ENCODE results near the gene KRTAP10-3. TPM values are rescaled to one million over a fixed set of nuclear protein-coding genes. Genes with fewer than 3 reads are reported as not detected.
A peak's percentile ranks its signal among the peaks of the same experiment; 100 is the strongest.

Gene KRTAP10-3
- total RNA-seq, 1 donor from 2014 or later, result not detected

DNA sequence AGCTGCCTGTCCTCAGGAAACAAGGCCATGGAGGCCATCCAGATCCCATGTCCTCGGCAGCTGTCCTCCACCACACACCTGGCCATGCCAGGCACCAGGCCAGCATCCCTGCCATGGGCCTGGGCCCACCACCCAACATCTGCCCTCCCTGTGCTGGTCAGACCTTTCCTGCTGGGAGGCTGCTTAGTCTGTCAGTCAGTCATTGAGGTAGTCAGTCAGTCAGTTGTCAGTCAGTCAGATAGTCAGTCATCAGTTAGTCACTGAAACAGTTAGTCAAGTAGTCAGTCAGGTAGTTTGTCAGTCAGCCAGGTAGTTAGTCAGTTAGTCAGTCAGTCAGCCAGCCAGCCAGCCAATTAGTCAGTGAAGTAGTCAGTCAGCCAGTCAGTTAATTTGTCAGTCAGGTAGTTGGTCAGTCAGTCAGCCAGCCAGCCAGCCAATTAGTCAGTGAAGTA, 35.8 kb downstream of the KRTAP10-3 start:
- peak; percentile 6 for DNase-seq (ENCODE audit: low spot score)
- intact Hi-C loops (cut with DNase I), result no loop called here

DNA sequence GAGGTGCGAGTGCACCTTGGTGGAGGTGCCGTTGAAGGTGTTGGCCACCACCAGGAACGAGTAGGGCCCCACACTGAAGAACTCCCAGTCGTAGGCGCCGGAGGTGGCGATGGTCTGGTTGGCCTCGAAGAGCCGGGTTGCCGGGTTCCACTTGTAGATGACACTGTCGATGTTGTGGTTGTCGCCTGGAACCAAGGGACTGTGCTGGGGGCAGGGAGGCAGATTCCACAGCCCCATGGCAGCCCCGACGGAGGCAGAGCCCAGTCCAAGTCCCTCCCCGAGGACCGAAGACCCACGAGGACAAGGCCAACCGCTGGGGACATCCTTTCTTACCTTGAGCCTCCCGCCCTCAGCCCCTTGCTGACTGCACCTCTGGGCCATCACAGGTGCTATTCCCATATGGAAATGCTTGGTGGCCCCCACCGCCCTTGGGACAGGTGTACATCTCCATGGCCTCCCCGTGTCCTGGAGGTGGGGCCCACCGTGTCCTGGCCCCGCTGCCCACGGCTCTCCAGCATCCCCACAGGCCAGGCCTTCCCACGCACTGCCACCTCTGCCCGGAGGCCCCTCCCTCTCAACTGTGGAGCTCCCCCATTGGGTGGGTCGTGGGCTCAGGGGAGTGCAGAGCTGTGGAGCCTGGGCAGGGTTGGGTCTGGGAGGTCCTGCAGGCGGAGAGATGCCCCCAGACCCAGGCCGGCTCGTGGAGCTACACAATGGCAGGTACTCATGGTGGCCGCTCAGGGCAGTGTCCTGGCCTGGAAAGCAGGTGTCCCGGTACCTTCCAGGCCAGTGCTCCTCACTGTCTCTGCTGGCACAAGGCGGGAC, 36.5 kb downstream of the KRTAP10-3 start:
- peak; percentile 53 for DNase-seq (ENCODE audit: low spot score)
- intact Hi-C loops (cut with DNase I), result no loop called here

DNA sequence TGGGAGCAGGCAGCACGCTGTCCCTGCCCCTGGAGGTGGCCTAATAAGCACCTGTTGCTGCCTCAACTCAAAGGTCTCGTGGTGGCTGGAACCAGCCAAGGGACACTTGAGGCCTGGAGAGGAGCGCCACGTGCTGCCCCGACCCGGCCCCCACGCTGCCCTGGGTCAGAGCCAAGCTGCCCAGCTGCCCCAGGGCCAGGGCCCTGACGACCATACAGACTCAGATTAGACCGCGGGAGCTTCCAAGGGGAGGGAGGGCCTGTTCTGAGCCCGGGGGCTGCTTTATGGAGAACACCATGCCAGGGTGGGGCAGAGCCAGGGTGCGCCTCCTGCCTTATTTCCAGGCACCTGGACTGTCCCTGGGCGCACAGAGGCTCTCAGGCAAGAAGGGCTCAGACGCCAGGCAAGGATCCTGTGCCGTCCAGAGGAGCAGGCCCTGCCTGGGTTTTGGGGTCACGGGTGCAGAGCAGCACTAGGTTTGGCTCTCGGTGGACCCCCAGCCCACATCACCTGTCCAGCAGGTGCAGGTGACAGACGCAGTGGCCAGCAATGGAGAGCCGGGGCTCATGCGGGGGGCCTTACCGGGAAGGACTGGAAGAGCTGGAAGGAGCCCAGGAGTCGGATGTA, 37.2 kb downstream of the KRTAP10-3 start:
- intact Hi-C loops (cut with DNase I), result no loop called here
- DNase-seq (ENCODE audit: low spot score), result peak; percentile 70

DNA sequence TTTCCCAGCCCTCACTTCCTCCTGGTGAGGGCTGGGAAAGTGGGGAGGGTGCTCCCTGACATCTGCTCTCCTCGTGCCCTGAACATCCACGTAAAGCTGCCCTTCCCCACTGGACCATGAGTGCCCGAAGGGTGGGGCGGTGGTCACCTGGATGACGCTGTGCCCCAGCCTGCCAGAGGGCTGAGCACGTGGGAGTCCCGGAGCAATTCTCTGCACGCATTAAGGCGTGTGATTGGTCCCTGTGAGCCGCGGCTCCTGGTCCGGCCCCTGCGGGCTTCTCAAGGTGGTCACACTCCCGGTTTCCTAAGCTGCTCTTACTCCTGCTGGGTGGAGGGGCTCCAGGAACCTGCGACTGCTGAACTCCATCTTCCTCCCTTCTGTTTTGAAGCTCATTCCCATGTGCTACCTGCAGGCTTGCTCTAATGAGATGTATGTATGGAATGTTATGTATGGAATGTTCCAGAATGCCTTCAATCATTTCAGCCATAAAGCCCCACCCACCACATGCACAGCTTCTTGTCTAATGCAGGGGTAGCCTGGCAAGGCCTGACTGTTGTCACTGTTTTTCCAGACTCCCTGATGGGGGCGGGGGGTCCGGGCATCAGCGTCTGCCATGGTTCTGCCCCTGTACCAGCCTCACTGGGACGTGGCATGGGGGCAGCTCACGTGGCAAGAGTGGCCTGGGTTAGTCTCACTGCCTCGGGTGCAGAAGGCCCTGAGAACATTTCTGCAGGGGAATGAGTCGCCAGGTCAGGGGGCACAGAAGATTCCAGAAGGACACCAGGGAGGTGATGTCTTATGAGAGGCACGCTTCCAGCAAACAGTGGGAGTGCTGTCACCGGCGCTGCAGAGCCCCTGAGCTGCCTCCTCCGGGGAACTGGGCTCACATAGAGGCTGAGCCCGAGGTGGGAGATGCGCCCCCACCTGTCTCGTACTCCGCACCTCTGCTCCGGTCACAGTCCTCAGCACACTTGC, 38.0 kb downstream of the KRTAP10-3 start:
- peak; percentile 56 for DNase-seq (ENCODE audit: low spot score)
- intact Hi-C loops (cut with DNase I), result no loop called here

DNA sequence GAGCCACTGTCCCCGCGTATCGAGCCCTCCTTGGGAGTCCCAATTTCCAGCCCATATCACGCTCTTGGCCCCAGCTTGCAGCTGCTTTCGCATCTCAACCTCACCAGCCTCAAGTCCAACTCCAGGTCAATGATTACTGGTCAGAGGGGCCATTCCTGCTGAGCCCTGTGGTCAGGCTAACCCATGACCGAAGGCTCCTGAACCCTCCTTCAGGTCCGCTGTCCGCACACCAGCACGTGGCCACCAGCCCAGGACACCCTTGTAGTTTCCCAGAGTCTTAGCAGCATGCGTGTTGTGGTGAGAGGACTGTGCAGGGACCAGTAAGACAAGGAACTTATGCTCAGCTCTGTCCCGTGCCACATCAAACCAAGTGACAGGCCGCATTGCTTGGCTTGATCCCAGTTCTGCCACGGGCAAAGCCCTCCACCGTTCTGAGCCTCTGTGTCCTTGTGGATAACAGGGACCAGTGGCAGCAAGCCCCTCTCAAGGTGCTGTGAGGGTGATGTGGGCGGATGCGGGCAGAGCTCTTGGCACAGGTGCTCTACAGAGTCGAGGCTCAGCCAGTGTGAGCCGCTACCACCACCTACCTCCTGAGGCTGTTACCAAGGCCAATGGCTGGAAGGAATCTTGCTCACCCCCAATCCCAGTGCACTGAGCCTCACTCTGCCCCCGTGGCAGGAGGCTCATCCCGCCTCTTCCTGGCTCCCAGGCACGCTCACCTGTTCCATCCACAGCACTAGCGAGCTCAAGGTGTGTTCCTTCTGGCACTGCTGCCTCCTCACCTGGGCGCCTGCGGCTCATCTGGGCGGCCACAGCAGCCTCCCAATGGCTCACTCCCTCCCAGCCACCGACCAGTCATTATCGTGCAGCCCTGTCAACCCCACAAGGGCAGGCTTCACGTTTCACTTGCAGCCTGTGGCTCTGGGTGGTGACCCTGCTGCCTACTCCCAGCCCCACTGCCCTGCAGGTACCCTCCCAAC, 39.0 kb downstream of the KRTAP10-3 start:
- intact Hi-C loops (cut with DNase I), result loop anchor here (10.0 kb wide), 1 partner anchor 405 kb away; the partner anchor contains the start of gene ITGB2
- DNase-seq (ENCODE audit: low spot score), result no peak

DNA sequence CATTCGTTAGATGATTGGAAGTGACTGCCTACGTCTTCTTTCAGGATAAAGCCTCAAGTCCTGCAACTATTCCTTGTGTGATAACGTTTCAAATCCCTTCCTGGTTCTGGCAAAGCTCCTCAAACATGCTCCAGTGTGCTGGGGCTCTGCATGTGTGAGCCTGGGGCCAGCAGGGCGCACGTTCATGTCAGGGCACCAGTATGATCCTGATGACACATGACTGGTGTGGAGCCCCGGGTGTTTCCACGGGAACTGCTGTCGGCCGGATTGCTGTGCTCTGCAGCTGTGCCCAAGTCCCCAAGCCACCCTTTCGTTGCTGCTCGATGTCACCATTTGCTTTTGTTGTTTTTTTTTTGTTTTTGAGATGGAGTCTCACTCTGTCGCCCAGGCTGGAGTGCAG, 39.9 kb downstream of the KRTAP10-3 start:
- intact Hi-C loops (cut with DNase I), result loop anchor here (10.0 kb wide), 1 partner anchor 406 kb away; the partner anchor contains the start of gene ITGB2
- DNase-seq (ENCODE audit: low spot score), result no peak

DNA sequence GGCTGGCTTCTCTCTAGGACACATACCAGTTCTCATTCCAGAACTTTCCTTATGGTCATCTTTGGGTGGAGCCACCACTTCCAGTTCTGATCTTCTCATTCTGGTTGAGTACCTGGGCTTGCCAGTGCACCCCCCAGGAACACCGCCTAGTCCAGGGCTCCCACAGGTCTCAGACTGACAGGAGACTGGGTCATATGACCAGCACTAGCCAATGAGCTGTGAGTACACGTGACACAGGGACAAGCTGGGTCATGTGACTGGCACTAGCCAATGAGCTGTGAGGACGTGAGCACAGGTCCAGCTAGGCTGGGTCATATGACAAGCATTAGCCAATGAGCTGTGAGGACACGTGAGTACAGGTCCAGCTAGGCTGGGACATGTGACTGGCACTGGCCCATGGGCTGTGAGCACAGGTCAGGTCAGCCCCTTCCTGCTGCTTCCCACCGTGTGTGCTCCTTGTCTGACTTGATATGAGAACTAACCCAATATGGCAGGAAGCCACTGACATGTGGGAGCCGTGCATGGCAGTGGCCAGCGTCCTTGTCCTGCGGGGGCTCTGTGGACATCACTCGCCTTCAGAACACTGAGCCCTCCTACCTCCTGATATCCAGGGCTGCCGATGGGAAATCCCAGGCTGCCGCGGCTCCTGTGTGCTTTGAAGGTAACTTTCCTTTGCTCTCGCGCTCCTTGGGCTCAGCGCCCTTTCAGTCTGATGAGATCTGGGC, 41.3 kb downstream of the KRTAP10-3 start:
- intact Hi-C loops (cut with DNase I), result loop anchor here (10.0 kb wide), 1 partner anchor 407 kb away; the partner anchor contains the start of gene ITGB2
- no peak for DNase-seq (ENCODE audit: low spot score)

DNA sequence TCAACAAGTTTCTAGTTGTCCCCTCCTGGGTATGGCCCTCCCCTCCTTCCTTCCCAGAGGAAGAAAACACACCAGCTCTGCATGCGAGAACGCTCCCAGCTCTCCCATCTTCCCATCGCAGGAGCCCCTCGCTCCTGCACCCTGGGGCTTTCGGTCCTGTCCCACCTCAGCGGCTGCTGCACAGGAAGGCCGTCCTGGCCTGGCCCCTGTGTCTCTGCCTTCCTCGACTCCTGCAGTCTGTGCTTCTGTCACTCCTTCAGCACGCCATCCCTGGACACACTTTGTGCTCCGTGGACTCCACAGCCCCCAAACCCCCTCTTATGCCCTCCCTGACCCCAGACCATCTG, 41.8 kb downstream of the KRTAP10-3 start:
- intact Hi-C loops (cut with DNase I), result loop anchor here (10.0 kb wide), 1 partner anchor 408 kb away; the partner anchor contains the start of gene ITGB2
- no peak for DNase-seq (ENCODE audit: low spot score)

DNA sequence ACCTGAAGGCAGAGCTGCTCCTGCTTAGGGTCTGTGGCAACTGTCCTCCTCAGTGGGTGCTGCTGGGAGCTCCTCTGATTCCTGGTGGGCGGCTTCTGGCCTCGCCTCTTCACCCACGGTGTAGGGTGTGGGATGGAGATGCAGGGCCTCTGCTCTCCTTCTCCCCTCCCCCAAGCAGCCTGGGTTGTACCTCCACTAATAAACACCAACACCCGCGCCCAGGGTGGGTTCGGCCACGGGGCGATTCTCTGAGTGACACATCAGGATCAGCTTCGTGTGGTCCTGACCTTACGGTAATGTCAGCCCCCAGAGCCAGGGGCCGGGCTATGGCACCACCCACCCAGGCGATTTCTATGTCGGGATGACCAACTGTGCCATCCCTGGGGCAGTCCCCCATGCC, 42.3 kb downstream of the KRTAP10-3 start:
- intact Hi-C loops (cut with DNase I), result loop anchor here (10.0 kb wide), 1 partner anchor 408 kb away; the partner anchor contains the start of gene ITGB2
- no peak for DNase-seq (ENCODE audit: low spot score)

DNA sequence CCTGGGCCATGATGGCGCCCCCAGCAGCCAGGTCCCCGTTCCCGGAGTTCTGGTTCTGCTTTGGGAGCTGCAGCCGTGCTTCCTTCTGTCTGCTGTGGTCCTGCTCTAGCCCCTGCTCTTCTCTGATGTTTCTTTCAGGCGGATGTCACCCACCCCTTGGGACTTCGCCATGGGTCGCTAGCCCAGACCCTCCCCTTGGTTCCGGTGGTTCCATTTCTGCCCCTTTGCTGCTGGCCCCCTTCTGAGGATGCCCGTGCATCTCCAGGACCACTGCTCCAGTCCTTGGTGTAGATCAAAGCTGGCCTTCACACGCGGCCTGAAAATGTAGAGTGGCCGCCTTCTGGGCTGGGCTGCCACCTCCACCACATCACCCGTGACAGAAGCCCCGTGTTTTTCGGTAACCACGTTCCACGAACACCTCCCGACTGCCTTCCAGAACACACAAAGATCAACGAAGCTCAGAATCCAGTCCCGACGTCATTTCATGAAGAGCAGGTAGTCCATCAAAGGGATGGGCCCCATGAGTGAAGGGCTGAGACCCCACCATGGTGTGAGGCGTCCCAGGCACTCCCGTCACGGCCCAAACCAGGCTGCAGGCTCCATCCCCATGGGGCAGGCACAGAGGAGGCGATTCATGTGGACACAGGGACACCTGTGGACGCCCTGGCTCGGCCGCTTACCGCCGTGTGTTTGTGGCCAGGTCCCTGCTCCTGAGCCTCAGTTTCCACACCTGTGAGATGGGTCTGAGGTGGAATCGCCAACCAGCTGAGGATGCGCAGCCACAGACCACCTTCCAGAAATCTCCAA, 43.0 kb downstream of the KRTAP10-3 start:
- no peak for DNase-seq (ENCODE audit: low spot score)
- intact Hi-C loops (cut with DNase I), result loop anchor here (10.0 kb wide), 1 partner anchor 409 kb away; the partner anchor contains the start of gene ITGB2

DNA sequence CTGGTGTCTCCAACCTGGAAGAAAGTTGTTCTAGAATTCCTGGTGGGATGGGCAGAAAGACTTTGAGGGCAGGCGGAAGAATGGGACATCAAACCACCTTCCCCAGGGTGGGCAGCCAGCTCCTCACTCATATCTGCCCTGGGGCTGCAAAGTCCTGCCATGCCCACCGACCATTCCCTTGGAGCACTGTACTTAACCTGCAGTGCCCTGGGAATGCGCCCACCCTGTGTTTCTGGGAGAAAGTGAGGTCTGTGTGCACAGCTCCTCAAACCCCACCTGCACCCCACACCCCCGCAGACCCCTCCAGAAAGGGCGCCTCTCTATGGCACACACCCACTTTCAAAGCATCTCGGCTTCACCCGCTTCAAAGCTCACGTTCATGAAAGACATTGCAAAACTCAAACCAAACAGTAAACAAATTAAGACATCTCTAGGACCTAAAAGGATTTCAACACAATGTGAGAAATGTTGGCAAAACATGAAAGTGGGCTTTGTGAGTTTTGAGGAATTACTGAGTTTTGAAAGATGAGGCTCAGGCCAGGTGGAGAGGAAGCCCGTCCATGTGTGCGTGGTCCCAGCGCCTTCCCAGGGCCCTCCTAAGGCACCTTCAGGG, 43.7 kb downstream of the KRTAP10-3 start:
- no peak for DNase-seq (ENCODE audit: low spot score)
- intact Hi-C loops (cut with DNase I), result loop anchor here (5.0 to 10.0 kb wide), 2 partner anchors 277 to 410 kb away; partner anchors contain the start of gene ITGB2

DNA sequence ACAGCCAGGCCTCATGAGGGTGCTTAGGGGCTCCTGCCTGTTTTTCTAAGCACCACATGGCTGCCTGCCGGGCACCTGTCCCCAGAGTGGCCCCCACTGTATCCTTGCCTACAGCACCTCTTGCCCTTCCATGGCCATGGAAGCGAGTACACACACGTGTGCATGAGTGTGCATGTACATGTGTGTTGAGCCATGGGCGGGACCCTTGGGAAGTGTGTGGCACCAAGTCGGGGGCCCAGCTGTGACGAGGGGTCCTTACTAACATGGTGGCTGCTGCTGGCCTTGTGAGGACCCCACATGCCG, 44.4 kb downstream of the KRTAP10-3 start:
- intact Hi-C loops (cut with DNase I), result loop anchor here (5.0 to 10.0 kb wide), 2 partner anchors 278 to 411 kb away; partner anchors contain the start of gene ITGB2
- no peak for DNase-seq (ENCODE audit: low spot score)

DNA sequence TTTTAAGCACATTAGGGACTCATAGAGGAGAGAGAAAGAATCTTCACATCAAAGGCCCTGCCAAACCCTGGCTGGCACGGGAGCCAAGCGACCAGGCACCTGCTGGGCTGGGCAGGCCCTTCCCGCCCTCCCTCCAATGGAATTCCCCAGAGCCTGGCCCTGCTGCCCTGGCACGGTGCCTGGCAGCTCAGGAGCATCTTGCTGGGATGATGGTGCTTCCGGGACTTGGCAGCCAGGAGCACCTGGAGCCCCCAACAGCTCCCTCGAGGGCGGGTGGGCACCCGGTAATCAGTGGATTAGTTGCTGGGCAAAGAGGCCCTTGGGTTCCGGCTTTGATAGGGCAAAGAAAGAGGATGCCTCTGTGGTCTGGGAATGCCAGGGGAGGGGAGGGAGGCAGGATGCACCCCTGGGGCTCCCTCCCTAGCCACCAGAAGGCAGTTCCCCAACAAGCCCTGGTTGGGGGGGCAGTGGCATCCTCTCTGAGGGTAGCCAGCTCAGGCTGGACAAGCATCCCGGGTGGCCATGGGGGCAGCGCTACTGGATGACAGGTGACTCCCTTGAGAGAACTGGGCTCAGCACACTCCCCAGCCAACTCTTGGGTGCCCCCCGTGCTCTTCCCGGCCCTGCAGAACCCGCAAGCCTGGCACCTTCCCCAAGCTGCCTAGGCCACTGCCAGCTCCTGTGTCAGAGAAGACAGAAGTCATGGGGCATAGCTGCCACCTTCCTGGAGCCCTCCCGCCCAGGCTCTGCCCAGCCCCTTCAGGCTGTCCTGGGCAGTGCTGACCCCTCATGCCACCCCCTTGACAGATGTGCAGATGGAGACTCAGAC, 45.0 kb downstream of the KRTAP10-3 start:
- DNase-seq (ENCODE audit: low spot score), result no peak
- intact Hi-C loops (cut with DNase I), result loop anchor here (5.0 to 10.0 kb wide), 2 partner anchors 279 to 411 kb away; partner anchors contain the start of gene ITGB2

DNA sequence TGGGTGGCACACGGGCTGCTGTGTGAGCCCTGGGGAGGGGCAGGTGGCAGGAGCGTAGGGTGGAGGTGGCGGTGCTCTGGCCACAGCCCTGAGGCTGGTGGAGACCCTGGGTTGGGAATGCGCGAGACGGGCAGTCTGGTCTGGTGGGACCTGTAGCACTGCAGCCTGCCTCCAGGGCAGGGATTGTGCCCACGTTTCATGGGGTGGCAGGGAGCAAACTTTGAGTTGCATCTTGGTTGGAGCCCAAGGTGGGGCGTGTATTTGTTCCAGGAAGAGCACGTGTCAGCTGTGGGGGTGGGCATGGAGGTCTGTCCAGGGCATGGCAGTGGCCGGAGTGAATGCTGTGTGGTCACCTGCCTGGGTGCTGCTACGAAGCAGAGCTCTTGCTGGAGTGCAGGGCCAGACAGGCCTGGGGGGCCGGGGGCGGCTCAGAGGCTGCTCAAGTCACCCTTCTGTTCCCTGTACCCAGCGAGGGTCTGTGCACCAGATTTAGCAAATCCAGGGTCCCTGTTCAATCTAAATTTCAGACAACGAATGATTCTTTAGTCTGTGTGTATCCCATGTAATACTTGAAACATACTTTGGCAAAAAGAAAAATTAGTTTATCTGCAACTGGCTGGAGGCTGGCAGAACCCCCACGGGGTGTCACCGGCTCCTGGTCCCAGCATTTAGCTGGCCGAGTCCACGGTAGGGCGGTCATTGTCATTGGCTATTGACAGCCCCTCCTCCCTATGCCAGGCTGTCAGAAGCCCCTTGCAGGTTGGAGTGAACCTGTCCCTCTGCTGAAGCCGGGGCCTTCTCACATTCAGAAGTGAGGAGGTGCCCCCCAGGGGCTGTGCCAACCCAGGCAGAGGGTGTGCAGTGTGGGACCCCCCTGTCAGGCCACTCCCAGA, 45.9 kb downstream of the KRTAP10-3 start:
- no peak for DNase-seq (ENCODE audit: low spot score)
- intact Hi-C loops (cut with DNase I), result loop anchor here (5.0 to 10.0 kb wide), 2 partner anchors 280 to 412 kb away; partner anchors contain the start of gene ITGB2

DNA sequence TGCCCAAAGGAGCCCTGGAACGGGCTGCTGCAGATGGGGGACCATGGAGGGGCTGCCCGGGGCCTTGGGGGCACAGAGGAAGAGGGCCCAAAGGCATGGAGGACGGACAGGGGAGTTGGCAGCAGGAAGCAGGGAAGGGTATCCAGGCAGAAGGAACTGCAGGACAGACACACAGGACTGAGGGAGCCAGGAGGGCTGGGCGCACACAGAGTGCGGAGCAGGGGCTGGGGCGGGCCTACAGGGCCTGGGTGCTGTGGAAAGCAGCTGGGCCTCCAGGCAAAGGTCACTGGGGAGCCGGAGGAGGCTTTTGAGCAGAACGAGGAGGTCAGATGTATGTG, 46.7 kb downstream of the KRTAP10-3 start:
- DNase-seq (ENCODE audit: low spot score), result no peak
- intact Hi-C loops (cut with DNase I), result loop anchor here (5.0 to 10.0 kb wide), 2 partner anchors 280 to 413 kb away; partner anchors contain the start of gene ITGB2
